ENCODE measurements around the gene RBM19.

RBM19 gene

GRCh38 chr12:113899561-113900471 lies 66.3 kb downstream of the RBM19 start:
- no peak for DNase-seq

DNA sequence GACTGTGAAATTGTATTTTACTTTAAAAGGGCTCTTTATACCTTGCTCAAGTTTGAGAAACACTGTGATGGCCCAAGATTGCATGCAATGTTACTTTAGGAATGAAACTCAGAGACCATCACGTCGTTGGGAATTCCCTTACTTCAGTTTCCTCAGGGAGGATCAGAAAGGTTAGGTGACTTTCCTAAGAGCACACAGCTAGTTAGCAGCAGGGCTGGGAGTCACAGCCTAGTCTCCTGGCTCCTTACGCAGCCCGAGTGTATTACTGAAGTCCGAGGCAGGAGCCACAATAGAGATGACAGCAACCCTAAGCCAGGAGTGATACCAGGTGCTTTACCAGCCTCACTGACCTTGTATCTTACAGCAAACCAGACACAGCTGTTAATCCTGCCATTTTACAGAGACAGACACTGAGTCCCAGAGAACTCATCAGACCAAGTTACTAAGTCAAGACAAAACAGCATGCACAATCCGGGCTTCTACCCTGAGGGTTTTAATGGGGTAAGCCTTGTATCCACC lies 67.0 kb downstream of the RBM19 start:
- DNase-seq: no peak

GRCh38 chr12:113898466-113898865 lies 67.7 kb downstream of the RBM19 start:
- no peak for DNase-seq

DNA sequence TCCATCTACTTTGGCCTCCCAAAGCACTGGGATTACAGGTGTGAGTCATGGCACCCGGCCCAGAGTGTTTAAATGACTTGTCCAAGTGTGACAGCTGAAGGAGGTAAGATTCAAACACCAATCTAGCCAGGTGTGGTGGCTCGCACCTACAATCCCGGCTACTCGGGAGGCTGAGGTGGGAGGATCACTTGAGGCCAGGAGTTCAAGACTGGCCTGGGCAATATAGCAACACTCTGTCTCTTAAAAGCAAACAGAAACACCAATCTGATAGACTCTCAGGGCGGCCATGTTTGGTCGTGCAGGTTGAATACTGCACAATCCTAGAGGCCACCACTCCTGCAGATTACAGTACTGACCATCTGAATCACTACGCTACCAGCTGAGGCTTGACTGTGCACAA lies 68.7 kb downstream of the RBM19 start:
- DNase-seq: no peak

DNA sequence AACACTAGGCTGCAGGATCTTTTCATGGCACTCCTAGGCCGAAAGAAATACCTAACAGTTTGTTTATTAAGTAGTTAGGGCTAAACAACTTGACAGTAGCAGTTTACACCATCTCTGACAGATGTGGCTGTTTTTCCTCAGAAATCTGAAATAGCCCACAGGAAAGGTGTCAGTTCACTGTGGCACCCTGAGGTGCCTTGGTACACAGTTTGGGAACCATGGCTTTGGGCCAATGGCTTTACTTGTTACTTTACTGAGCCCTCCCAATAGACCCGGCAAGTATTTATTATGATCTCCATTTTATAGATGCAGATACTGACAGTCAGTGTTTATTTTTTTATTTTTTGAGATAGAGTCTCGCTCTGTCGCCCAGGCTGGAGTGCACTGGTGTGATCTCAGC lies 69.3 kb downstream of the RBM19 start:
- DNase-seq: no peak

DNA sequence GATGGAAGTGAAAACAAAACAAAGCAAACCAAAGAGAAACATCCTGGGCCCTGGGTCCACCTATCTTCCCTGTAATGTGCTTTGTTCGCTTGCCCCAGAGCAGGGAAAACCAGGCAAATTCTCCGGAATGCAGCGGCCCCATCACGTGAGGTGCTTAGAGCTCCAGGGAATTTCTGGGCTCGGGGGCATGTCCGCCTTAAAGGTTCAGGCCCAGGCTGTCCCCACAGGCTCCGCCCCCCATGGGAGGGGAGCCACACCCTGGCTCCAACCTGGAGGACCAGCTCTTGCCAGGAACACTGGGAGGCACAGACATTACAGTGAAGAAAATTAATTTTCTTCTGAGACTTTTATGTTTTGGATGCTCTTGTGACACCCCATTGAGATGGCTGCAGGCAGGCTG lies 69.9 kb downstream of the RBM19 start:
- no peak for DNase-seq

GRCh38 chr12:113895176-113895575 lies 70.9 kb downstream of the RBM19 start:
- no peak for DNase-seq

- DNase-seq: no peak
Observed at GRCh38 chr12:113894697-113895096, 71.4 kb downstream of the RBM19 start.

DNA sequence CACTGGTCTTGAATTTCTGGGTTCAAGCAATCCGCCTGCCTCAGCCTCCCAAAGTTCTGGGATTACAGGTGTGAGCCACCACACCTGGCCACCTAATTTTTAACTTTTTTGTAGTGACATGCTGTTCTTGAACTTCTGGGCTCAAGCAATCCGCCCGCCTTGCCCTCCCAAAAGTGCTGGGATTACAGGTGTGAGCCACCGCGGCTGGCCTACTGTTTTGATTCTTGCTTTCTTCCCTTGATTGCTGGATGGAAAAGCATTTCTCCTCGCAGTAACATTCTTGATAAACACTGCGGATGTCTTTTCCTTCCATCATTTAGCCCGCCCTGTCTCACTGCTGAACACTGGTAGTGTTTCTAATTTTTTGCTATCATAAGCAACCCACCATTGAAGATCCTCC lies 72.9 kb downstream of the RBM19 start:
- no peak for DNase-seq

DNA sequence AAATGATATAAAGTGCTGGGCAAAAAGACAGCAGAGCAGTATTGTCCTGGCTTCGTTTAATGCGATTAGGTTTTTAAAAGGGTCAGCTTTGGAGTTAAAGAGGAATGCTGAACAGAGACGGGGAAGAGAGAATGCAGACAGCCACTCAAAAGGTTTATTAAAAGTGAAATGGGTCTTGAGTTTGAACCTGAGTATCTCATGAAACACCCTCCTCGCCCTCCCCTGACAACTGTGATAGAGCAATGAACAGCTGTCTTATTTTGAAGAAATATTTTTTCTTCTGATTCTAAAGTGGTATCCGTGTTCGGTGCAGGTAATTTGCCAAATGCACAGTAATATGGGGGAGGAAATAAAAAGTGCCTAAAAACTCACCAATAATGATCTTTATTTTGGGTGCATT lies 73.6 kb downstream of the RBM19 start:
- DNase-seq: no peak

DNA sequence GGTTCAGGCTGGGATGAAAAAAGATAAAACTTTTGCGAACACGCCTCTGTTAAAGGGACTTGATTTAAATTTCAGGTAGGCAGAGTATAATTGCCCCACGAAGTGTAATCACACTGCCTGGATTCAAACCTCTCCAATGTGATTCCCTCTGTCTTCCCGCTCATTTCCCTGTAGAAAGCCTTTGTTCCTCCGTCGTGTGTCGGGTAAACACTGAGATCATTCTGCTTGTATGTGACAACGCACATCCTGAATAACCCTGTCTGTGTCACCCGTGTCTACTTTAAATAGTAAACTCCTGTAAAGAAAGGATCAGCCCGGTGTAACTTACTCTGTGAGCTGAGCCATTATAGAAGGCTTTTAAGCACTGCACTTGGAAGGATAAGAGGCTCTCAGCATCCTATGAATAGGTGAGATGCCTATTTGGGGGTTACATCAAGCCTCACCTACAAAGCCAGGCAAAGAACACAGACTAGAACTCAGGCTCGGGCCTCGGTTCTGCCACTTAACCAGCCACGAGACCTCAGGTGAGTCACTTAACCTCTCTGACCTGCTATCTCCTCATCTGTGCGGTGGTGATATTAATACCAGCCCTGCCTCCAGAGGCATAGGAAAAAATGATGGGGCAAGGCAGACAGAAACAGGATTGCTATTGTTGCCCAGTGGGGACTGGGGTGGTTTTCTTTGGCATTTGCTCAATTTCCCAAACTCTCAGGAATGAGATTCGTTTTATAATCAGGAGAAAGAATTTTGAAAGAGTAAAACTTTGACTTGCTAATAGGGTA lies 74.2 kb downstream of the RBM19 start:
- no peak for DNase-seq

DNA sequence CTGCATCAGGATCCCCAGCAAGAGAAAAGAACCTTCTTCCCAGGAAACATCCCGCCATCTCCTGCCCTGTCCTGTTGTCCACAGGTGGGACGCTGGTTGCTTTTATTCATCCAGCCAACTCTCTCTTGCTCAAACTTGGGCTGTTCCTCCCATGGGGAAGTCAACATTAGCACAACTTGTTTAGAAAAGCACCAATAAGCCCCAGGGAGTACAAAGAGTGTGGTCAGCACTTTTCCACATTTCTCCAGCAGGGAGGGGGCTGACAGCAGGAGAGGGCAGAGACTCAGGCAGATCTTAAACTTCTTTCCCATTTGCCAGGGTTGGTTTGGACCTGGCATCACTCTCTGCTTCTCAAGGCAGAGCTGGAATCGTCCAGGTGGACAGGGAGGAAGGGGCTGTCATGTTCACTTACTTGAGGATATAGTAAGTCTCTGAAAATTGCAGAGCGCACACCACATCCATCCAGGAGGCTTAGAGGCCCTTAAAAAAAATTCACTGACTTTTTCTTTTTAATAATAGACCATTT lies 74.9 kb downstream of the RBM19 start:
- DNase-seq: no peak

- no peak for DNase-seq
Observed at GRCh38 chr12:113889891-113890581, 76.1 kb downstream of the RBM19 start.

- DNase-seq: no peak
Observed at GRCh38 chr12:113889076-113889475, 77.0 kb downstream of the RBM19 start.

DNA sequence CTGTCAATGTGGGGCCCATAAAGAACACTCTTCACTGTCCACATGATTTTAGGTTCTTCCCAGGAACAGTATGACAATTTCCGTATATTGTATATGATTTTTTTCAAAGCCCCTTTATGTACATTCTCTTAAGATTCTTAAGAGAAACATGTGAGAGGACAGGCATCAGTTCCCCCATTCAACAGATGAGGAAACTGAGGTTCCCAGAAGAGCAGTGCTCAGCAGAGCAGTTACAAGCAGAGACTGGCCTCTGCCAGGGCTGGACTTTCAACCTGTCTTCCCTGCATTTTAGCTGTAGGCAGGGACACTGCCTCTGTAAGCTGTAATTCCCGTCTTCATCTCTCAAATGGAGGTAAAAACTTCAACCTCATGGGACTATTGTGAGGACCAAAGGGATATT lies 77.7 kb downstream of the RBM19 start:
- DNase-seq: no peak

- no peak for DNase-seq
Observed at GRCh38 chr12:113887906-113888305, 78.2 kb downstream of the RBM19 start.

DNA sequence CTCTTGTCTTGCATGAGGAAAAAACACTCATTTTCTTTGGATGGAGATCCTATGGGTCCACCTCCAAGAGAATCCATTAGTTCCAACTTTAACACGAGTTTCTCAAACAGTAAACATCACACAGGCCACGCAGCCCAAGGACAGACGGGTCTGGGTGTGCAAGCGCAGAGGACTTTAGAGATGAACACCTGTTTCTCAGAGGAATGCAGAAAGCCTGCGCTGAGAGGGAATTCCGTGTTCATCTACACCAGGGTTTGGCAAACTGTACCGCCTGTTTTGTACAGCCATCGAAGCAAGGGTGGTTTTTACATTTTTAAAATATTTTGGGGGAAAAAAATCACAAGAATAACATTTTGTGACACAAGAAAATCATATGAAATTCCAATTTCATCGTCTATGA lies 79.4 kb downstream of the RBM19 start:
- no peak for DNase-seq

GRCh38 chr12:113884392-113884791 lies 81.7 kb downstream of the RBM19 start:
- no peak for DNase-seq

GRCh38 chr12:113882690-113883089 lies 83.4 kb downstream of the RBM19 start:
- no peak for DNase-seq

DNA sequence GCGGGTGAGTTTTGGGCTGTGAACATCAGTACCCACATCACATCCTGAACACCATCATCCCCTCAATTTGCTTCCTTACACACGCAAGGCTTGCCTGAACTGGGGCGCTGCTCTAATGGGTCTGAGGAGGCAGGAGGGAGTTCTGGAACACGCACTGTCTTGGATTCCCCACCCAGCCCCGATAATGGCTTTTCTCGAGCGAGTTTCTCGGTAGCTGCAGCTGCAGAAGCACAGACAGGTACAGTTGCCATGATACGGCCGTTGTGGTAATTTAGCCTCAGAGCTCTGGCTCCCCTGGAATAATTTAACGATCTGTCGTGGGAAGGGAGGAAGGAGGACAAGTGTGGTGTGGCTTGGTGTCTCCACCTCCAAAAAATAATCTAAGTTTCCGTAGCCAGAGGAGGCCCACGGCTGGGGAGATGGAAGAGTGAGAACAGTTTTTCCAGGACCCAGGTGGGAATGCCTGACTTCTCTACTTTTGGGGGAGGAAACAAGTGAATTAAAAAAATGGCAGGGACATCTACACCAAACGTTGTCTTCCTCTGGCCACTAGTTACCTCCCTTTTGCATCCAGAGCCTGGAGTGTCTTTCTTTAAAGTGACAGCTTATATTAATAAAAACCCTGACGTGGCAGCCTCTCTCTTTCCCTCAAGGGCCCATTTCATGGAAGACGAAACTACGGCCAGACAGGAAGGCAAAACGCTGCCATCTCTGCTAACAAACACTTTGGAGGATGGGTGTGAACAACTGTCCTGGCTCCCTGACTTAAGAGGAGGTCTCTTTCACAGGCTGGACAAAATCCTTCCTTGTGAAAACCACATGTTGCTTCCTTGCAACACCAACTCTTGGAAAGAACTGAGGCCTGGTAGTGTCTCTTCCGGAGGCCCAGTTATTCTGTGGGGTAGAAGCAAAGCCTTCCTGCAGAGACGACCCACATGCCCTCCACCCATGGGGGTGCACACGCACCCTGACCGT lies 84.8 kb downstream of the RBM19 start:
- no peak for DNase-seq

DNA sequence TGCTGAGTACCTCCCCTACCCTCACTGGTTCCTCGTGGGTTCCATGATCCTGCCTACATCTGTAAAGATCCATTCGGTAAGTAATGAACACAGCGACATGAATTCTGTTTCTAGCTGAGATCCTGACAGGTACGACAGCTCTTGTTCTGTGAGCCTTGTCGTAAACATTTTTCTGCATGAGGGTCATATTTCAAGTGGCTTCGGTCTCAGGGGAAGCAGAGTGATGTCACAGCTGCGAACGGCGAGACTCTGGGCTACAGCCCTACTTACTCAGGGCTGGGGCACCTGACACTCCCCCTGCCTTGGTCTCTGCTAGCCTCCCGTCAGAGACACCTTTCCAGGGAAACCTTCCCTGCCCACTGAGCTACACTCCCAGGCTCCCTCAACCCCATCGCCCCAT lies 85.8 kb downstream of the RBM19 start:
- no peak for DNase-seq

- no peak for DNase-seq
Observed at GRCh38 chr12:113879658-113880057, 86.5 kb downstream of the RBM19 start.
